IPS-18c (cell line): Measurements from ENCODE around the gene SCAI.
"Not testable (repeated sequence)": the region's sequence is repeated elsewhere in the genome, so short reads cannot be mapped to it uniquely, and the experiment has no call there.

Experiments
- H3K4me3 ChIP-seq: 2 replicates; pipeline ENCODE4 v1.7.0; 2013; ENCODE audit warnings: low read depth, mild to moderate bottlenecking, low read length, moderate library complexity; ENCODE audit not compliant: insufficient read depth
- H3K9me3 ChIP-seq: one replicate; pipeline ENCODE4 v1.6.1; 2013; ENCODE audit warnings: mild to moderate bottlenecking, low read length, moderate library complexity; ENCODE audit not compliant: control insufficient read depth, insufficient read depth

The SCAI gene

GRCh38 chr9:125125523-125125922 is 17.8 kb downstream of the SCAI start:
- Histone ChIP-seq H3K4me3 (no peak overlapping the region), H3K9me3 (no peaks in the 10 kb centered on the region)

GRCh38 chr9:125121146-125121545 is 22.2 kb downstream of the SCAI start:
- H3K4me3 ChIP-seq: no peak overlapping the region
- no peaks in the 10 kb centered on the region for H3K9me3 ChIP-seq

- Histone ChIP-seq H3K9me3 (no peaks in the 10 kb centered on the region), H3K4me3 (no peak overlapping the region)
These were observed 23.6 kb downstream of the SCAI start for GRCh38 chr9:125119643-125120286.

GRCh38 chr9:125118696-125119095 is 24.6 kb downstream of the SCAI start:
- H3K4me3 ChIP-seq, H3K9me3 ChIP-seq: not testable (repeated sequence)

- H3K9me3 ChIP-seq, H3K4me3 ChIP-seq: not testable (repeated sequence)
These were observed 28.8 kb downstream of the SCAI start for GRCh38 chr9:125114503-125114902.

- H3K9me3 ChIP-seq: no peaks in the 10 kb centered on the region
- H3K4me3 ChIP-seq: no peak overlapping the region
These were observed 32.9 kb downstream of the SCAI start for GRCh38 chr9:125110464-125110863.

- H3K4me3 ChIP-seq, H3K9me3 ChIP-seq: not testable (repeated sequence)
These were observed 34.8 kb downstream of the SCAI start for GRCh38 chr9:125108541-125108940.

- Histone ChIP-seq H3K9me3 (no peaks in the 10 kb centered on the region), H3K4me3 (no peak overlapping the region)
These were observed 36.9 kb downstream of the SCAI start for GRCh38 chr9:125106285-125106893.

- Histone ChIP-seq H3K9me3 (no peaks in the 10 kb centered on the region), H3K4me3 (no peak overlapping the region)
These were observed 39.4 kb downstream of the SCAI start for GRCh38 chr9:125103770-125104460.

GRCh38 chr9:125103021-125103420 is 40.3 kb downstream of the SCAI start:
- Histone ChIP-seq H3K9me3 (peaks cover 2% of the 10 kb centered on the region), H3K4me3 (no peak overlapping the region)

- H3K9me3 ChIP-seq: peaks cover 2% of the 10 kb centered on the region
- no peak overlapping the region for H3K4me3 ChIP-seq
These were observed 42.5 kb downstream of the SCAI start for GRCh38 chr9:125100822-125101221.

GRCh38 chr9:125099816-125100215 is 43.5 kb downstream of the SCAI start:
- Histone ChIP-seq H3K9me3 (peaks cover 2% of the 10 kb centered on the region), H3K4me3 (no peak overlapping the region)

GRCh38 chr9:125095821-125096443 is 47.4 kb downstream of the SCAI start:
- Histone ChIP-seq H3K4me3 (no peak overlapping the region), H3K9me3 (peaks cover 2% of the 10 kb centered on the region)

- no peaks in the 10 kb centered on the region for H3K9me3 ChIP-seq
- H3K4me3 ChIP-seq: no peak overlapping the region
These were observed 52.2 kb downstream of the SCAI start for GRCh38 chr9:125091121-125091520.

- Histone ChIP-seq H3K4me3 (no peak overlapping the region), H3K9me3 (no peaks in the 10 kb centered on the region)
These were observed 54.0 kb downstream of the SCAI start for GRCh38 chr9:125089331-125089730.

GRCh38 chr9:125088752-125089151 is 54.6 kb downstream of the SCAI start:
- no peaks in the 10 kb centered on the region for H3K9me3 ChIP-seq

GRCh38 chr9:125085703-125086477 is 57.4 kb downstream of the SCAI start:
- Histone ChIP-seq H3K9me3 (peaks cover 10% of the 10 kb centered on the region), H3K4me3 (no peak overlapping the region)

More at GRCh38 chr9:125088752-125089151, 54.6 kb downstream of the SCAI start:
- no peak overlapping the region for H3K4me3 ChIP-seq
